Suppressor macrophage (primary cell): ENCODE results near the gene GAL3ST2.
"Not testable (repeated sequence)": the region's sequence is repeated elsewhere in the genome, so short reads cannot be mapped to it uniquely, and the experiment has no call there.

Experiments used
- DNase-seq, 4 experiments: peaks; one replicate each; pipeline ENCODE4 v3.0.0-alpha.2; 2020 to 2022

The GAL3ST2 gene

DNA sequence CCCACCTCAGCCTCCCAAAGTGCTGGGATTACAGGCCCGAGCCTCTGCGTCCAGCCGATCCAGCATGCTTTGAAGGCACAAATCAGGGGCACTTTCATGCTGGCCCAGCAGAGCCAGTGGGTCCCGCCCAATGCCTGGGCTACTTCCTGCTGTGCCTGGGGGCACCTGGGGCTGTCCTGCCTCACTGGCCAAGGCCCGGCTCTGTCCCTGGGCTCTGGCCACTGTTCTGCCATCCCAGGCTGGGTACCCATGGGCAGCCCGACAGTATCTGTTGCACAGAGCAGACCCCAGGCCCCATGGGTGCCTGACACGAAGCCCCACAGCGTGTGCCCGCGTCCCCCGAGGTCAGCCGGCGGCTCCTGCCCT lies 6.8 kb upstream of the GAL3ST2 start:
- no peak for DNase-seq

GRCh38 chr2:241770185-241770935 lies 6.3 kb upstream of the GAL3ST2 start:
- DNase-seq = no peak

DNA sequence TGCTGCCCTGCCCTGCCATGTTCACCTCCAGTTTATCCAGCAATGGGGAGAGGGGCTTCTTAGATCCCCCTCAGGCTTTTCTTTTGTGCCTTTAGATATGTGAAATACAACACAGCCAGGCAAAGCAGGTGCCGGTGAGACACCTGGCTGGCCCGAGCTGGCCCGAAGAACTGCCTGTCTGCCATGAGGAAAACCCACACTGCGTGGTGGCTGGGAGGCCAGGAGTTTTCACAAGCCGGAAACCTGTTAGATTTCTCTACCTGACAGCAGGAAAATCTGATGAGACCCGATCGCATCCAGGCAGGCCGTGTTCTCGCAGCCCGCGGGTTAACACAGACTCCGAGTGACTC lies 5.7 kb upstream of the GAL3ST2 start:
- DNase-seq = no peak

DNA sequence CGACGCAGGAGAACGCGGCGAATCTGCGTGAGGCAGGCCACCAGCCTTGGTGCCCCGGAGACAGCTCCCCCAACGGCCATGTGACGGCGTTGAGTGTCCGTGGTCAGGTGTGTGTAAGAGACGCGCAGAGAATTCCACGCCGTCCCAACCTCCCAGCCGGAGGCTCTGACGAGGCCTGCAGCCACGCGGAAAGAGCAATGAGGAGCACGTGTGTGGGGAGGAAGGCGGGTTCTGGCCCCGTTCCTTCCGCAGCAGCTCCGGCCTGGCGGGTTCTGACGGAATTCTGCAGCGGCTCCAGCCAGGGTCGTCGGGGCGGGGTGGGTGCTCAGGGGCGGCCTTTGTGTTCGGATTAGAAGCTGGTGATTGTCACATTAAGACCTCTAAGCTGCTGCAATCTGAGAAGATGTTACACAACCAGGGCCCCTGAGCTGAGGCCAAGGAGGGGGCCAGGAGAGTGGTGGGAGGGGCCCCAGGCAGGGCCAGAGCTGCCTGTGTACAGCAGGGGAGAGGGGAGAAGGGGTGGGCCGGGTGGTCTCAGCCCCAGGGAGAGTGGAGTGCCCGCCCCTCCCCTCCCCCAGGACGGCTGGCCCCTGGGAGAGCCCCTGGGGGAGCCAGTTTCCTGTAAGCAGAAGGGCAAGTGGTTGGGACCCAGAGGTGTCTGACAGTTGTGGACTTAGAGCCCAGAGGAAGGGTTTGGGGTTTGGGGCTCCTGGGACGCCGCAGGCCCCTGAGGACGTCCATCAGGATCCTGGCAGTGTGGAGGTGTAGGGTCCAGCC lies 5.1 kb upstream of the GAL3ST2 start:
- DNase-seq = no peak

- DNase-seq = no peak
Measured at GRCh38 chr2:241772063-241772499, 4.5 kb upstream of the GAL3ST2 start.

- no peak for DNase-seq
Measured at GRCh38 chr2:241773511-241774418, 2.9 kb upstream of the GAL3ST2 start.

- no peak for DNase-seq
Measured at GRCh38 chr2:241774419-241775222, 2.0 kb upstream of the GAL3ST2 start.

DNA sequence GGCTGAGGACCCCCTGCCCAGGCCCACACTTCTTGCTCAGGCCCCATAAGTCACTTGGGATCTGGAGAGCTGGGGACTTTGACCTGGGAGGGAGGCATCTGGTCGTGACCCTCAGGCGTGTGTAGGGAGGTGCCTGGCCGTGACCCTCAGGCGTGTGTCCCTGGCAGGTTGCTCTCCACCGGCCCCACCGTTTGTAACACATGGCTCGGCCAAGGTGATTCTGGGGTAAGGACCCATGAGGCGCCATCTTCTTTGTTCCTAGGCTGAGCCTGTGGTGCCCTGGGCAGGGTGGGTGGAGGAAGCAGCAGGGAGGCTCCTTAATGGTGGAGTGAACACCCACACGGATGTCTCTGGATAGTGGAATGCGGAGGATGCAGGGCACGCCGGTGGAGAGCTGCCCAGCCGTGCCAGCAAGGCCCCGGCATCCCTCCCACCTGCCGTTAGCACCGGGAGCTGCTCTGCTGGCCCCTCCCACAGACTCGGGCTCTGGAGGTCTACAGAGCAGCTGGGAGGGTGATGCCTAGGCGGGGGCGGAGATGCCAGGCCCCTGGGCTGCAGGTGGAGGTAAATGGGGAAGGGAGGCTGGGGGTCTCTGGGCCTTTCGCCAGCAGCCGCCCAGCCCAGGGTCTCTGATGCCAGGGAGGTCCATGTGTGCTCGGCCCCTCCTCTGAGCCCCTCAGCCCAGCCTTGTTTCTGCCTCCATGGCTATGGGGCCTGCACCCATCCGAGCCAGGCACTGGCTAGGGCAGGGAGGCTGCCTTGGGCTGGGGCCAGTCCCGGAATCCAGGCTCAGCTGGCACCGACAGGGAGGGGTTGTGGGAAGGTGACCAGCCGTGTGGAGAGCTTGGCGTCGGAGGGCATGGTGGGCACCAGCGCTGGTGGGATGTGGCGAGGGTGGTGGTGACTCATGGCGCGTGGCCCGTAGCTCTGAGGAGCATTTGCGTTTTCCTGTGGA lies 1.1 kb upstream of the GAL3ST2 start:
- no peak for DNase-seq

DNA sequence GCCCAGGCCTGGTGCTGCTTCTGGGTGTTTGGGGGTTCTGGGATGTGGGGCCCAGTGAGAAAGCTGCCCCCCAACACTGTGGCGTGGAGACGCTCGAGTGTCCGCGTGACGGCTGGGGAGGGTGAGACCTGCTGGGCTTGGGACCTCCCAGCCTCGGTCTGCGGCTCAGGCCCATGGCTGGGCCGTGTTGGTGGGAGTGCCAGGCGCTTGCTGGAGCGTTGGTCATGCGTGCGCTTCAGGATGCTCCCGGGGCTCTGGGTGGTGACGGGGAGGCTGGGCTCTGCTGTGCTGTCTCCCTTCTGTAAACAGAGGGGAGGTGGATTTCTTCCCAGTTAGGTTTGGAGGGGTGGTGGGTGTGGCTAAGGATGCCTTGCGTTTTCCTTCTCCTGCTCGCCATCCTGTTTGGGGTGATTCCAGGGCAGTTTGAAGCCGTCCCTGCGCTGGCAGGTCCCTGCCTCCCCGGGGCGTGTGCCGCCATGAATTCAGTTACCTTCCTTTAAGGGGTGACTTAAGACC lies 606 bp downstream of the GAL3ST2 start:
- DNase-seq = no peak

- DNase-seq = peak in 3 of 4 experiments; percentile 9 to 33 (median 24)
Measured at GRCh38 chr2:241777686-241778627, 1.3 kb downstream of the GAL3ST2 start.

DNA sequence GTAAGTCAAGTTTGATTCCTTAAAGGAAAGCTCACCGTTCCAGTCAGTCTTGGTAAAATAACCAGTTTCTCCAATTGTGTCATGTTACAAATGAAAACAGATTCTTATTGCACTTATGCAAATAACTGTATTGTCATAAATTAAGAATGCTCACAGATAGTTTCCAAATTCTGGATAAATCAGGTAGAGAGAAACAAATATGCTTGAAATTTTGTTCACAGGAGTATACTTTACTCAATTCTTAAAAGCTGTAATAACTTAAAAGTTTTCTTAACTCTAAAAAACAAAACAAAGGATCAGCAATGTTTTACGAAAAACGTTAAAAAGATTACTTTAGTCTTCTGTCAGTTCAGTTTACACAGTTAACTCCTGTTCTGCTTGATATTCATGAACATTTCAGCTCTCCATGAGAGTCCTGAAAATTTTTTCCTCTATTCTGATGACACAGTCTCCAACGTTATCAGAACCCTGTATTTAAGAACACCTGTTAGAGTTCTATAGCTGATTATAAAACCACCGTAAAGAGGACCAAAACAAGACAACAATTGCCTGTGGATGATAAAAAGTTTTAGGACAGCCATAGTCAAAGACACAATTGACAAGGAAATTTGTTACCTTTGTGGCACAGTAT lies 4.4 kb downstream of the GAL3ST2 start:
- no peak for DNase-seq

DNA sequence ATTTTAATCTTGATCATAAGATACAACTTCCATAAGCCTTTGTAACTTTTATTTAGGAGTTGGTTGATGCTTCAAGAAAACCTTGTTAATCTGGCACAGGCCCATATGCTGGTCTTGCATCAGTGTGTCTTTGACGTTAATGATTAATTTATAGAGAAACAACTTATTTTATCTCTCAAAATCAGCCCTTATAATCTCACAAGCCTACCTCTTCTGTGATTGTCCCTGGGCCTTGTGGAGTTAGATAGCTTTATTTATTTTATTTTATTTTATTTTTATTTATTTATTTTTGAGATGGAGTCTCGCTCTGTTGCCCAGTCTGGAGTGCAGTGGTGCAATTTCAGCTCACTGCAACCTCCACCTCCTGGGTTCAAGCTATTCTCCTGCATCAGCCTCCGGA lies 5.4 kb downstream of the GAL3ST2 start:
- DNase-seq = not testable (repeated sequence)

DNA sequence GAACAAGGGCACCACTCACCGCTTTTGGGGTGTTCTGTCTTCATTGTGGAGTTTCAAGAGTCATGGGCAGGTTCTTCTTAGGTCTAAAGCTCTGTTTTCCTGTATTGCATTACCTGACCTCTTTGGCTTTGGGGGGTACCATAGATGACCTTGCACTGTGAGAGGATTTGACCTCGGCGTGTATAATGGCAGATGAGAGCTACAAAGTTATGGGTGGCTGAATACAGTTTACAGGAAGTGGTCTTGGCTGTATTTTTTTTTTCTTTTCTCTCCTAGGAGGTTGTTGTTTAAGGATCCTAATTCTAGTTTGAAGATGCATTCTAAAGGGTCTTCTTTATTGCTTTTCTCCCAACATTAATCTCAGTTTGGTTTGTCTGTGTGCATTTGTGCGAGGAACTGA lies 11.5 kb downstream of the GAL3ST2 start:
- no peak for DNase-seq

DNA sequence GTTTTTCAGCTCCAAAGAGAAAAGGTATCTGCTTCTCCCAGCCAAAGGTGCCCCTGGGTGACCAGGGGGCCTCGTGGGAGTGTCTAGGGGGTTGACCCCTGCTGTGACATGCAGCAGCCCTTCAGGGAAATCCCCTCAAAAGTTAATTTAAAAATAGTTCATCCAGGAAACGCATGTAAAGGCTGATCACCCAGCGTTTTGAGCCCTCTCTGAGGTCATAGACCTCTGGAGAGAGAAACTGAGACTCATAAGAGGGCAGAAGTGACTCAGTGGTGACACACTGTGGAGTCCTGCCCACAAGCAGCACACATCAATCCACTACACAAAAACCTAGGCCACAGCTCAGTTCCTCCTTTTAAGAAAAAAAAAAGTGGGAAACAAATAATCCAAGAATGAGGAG lies 11.9 kb downstream of the GAL3ST2 start:
- peak in 3 of 4 experiments; percentile 12 to 49 (median 26) for DNase-seq

- DNase-seq = not testable (repeated sequence)
Measured at GRCh38 chr2:241791385-241791784, 14.8 kb downstream of the GAL3ST2 start.

- DNase-seq = no peak
Measured at GRCh38 chr2:241793385-241793784, 16.8 kb downstream of the GAL3ST2 start.

- peak in 1 of 4 experiments; percentile 1 for DNase-seq
Measured at GRCh38 chr2:241794250-241794823, 17.7 kb downstream of the GAL3ST2 start.
